ENCODE measurements around the gene ZDHHC8.
A peak's percentile ranks its signal among the peaks of the same experiment; 100 is the strongest.

Gene ZDHHC8

DNA sequence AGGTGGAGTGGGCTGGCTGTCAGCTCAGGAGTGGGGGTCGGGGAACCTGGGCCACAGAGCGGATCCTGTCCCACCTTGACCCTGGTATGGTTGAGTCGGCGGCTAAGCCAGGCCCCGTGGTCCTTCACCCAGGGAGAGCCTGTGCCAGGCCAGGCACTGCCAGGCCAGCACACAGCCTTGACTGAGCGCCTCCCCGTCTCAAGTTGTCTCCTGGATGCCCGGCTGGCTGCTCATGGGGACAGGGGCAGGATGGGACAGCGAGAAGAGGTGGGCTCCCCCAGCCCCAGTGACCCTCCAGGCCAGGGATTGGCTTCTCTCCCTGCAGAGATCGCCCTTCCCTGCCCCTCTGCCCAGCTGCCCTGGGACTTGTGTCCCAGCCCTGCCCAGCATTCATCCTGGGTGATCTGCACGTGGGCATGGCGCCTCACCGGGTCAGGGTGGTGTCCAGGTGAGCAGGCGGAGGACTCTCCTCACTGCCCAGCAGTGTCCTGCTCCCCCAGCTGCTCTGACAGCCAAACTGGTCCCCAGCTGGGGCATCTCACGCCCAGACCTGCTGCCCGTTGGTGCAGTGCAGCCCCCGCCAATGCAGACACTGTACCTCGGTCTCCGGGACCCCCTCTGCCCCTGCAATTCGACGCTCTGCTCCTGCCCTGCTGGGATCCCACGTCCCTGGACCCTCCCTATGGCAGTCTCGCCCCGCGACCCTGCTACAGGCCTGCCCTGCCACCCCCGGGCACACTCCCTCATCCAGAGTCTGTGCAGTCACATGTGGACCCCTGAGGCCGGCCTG lies 48.0 kb downstream of the ZDHHC8 start:
- Histone ChIP-seq H2BK15ac (ENCODE audit: low read depth, poor library complexity, severe bottlenecking) (peak overlapping the region; percentile 33), H3K4me2 (ENCODE audit: low read length, poor library complexity, severe bottlenecking) (no peak overlapping the region), H3K27me3 (ENCODE audit: control insufficient read depth in 1 of 2, insufficient read depth in 1 of 2, low read length in 2 of 2) (peaks cover 25 to 40% of the 10 kb centered on the region in 2 experiments), H3K79me1 (replicated peaks; ENCODE audit: low read length, poor library complexity, severe bottlenecking) (no peaks in the 10 kb centered on the region), H3K9me3 (ENCODE audit: control insufficient read depth, low read length) (no peaks in the 10 kb centered on the region), H2BK120ac (ENCODE audit: low read depth, low read length) (no peak overlapping the region), H3K4me3 (ENCODE audit: insufficient read depth in 1 of 2, low read depth in 1 of 2, low read length in 2 of 2) (no peak overlapping the region), H3K23ac (ENCODE audit: low read length in 2 of 2) (no peak overlapping the region), H3K18ac (ENCODE audit: low read depth in 1 of 2, low read length in 2 of 2) (no peak overlapping the region), H2BK12ac (ENCODE audit: low read length in 2 of 2) (no peak overlapping the region), H3K4ac (ENCODE audit: low read depth in 1 of 2, low read length in 2 of 2) (no peak overlapping the region), H3K9ac (ENCODE audit: low read length) (no peak overlapping the region), H2AK5ac (ENCODE audit: low read length, severe bottlenecking) (no peak overlapping the region), H3K4me1 (ENCODE audit: control insufficient read depth, insufficient read depth, low read depth, low read length) (peaks cover 3% of the 10 kb centered on the region), H2AFZ (ENCODE audit: low read depth, low read length) (no peak overlapping the region), H3K14ac (ENCODE audit: low read length in 2 of 2) (no peak overlapping the region), H2BK5ac (ENCODE audit: low read depth, low read length, poor library complexity, severe bottlenecking) (no peak overlapping the region), H4K8ac (ENCODE audit: low read length) (no peak overlapping the region), H3K27ac (ENCODE audit: low read length, poor library complexity, severe bottlenecking) (no peak overlapping the region), H4K91ac (ENCODE audit: low read length) (peak overlapping the region; percentile 55), H3K36me3 (ENCODE audit: control insufficient read depth in 1 of 2, insufficient read depth in 2 of 2, low read depth in 1 of 2, low read length in 2 of 2) (no peaks in the 10 kb centered on the region)
- DNase-seq: no peak
- 90% methylated on average over 27 of the region's 27 CpGs for WGBS

DNA sequence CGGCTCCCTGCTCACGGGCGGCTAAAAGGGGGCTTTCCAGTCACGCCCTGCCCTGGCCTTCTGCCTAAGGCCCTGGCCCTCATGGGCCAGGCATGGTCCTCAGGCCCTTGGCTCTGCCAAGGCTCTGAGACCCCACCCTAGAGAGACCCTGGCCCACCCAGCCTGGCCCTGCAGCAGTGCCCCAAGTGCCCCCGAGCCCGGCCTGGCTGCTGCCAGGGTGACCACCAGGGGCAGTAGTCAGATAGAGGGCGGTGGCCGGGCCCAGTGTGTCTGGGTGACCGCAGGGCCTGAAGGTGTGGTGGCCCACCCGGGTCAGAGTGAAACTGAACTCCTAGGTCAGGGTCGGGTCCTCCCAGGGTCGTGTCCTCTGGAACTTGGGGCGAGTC lies 48.6 kb downstream of the ZDHHC8 start:
- no peak overlapping the region for H3K4me2 ChIP-seq (ENCODE audit: low read length, poor library complexity, severe bottlenecking)
- no peak overlapping the region for H2BK5ac ChIP-seq (ENCODE audit: low read depth, low read length, poor library complexity, severe bottlenecking)
- H2BK120ac ChIP-seq (ENCODE audit: low read depth, low read length): no peak overlapping the region
- no peak overlapping the region for H3K14ac ChIP-seq (ENCODE audit: low read length in 2 of 2)
- H3K4ac ChIP-seq (ENCODE audit: low read depth in 1 of 2, low read length in 2 of 2): no peak overlapping the region
- no peak overlapping the region for H3K4me3 ChIP-seq (ENCODE audit: insufficient read depth in 1 of 2, low read depth in 1 of 2, low read length in 2 of 2)
- H3K27me3 ChIP-seq (ENCODE audit: control insufficient read depth in 1 of 2, insufficient read depth in 1 of 2, low read length in 2 of 2): peaks cover 24 to 34% of the 10 kb centered on the region in 2 experiments
- H3K9ac ChIP-seq (ENCODE audit: low read length): no peak overlapping the region
- no peaks in the 10 kb centered on the region for H3K9me3 ChIP-seq (ENCODE audit: control insufficient read depth, low read length)
- H2BK15ac ChIP-seq (ENCODE audit: low read depth, poor library complexity, severe bottlenecking): peak overlapping the region; percentile 33
- peak overlapping the region; percentile 55 for H4K91ac ChIP-seq (ENCODE audit: low read length)
- no peak overlapping the region for H3K23ac ChIP-seq (ENCODE audit: low read length in 2 of 2)
- DNase-seq: no peak
- no peak overlapping the region for H2AFZ ChIP-seq (ENCODE audit: low read depth, low read length)
- WGBS: 84% methylated on average over 13 of the region's 13 CpGs
- H3K4me1 ChIP-seq (ENCODE audit: control insufficient read depth, insufficient read depth, low read depth, low read length): peaks cover 3% of the 10 kb centered on the region
- H3K18ac ChIP-seq (ENCODE audit: low read depth in 1 of 2, low read length in 2 of 2): no peak overlapping the region
- no peak overlapping the region for H2BK12ac ChIP-seq (ENCODE audit: low read length in 2 of 2)
- no peaks in the 10 kb centered on the region for H3K79me1 ChIP-seq (replicated peaks; ENCODE audit: low read length, poor library complexity, severe bottlenecking)
- H3K27ac ChIP-seq (ENCODE audit: low read length, poor library complexity, severe bottlenecking): no peak overlapping the region
- H3K36me3 ChIP-seq (ENCODE audit: control insufficient read depth in 1 of 2, insufficient read depth in 2 of 2, low read depth in 1 of 2, low read length in 2 of 2): no peaks in the 10 kb centered on the region
- H2AK5ac ChIP-seq (ENCODE audit: low read length, severe bottlenecking): no peak overlapping the region
- H4K8ac ChIP-seq (ENCODE audit: low read length): no peak overlapping the region

DNA sequence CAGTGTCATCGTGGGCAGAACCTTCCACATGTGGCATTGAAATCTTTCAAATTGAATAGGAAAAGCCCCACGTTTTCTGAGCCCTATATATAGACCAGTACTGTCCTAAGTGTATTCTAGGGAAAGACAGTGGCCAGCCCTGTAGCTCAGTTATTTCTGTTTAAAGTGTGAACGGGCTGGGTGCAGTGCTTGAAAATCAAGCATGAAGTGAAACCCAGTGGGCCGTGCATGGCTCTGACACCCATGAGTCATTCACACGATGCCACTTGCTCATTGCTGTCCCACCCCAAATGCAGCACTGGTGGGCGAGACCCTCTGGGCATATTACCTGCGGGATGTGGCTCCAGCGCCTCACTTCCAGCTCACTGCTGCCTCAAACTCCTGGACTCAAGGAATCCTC lies 49.0 kb downstream of the ZDHHC8 start:
- Histone ChIP-seq H2BK15ac (ENCODE audit: low read depth, poor library complexity, severe bottlenecking) (no peak overlapping the region), H3K9me3 (ENCODE audit: control insufficient read depth, low read length) (no peaks in the 10 kb centered on the region), H2AFZ (ENCODE audit: low read depth, low read length) (no peak overlapping the region), H3K4me1 (ENCODE audit: control insufficient read depth, insufficient read depth, low read depth, low read length) (peaks cover 3% of the 10 kb centered on the region), H3K27me3 (ENCODE audit: control insufficient read depth in 1 of 2, insufficient read depth in 1 of 2, low read length in 2 of 2) (peaks cover 28 to 34% of the 10 kb centered on the region in 2 experiments), H4K8ac (ENCODE audit: low read length) (no peak overlapping the region), H2BK12ac (ENCODE audit: low read length in 2 of 2) (no peak overlapping the region), H3K23ac (ENCODE audit: low read length in 2 of 2) (no peak overlapping the region), H2BK120ac (ENCODE audit: low read depth, low read length) (no peak overlapping the region), H3K27ac (ENCODE audit: low read length, poor library complexity, severe bottlenecking) (no peak overlapping the region), H3K4me2 (ENCODE audit: low read length, poor library complexity, severe bottlenecking) (no peak overlapping the region), H3K4ac (ENCODE audit: low read depth in 1 of 2, low read length in 2 of 2) (no peak overlapping the region), H4K91ac (ENCODE audit: low read length) (no peak overlapping the region), H3K14ac (ENCODE audit: low read length in 2 of 2) (no peak overlapping the region), H3K18ac (ENCODE audit: low read depth in 1 of 2, low read length in 2 of 2) (no peak overlapping the region), H3K4me3 (ENCODE audit: insufficient read depth in 1 of 2, low read depth in 1 of 2, low read length in 2 of 2) (no peak overlapping the region), H3K9ac (ENCODE audit: low read length) (no peak overlapping the region), H3K36me3 (ENCODE audit: control insufficient read depth in 1 of 2, insufficient read depth in 2 of 2, low read depth in 1 of 2, low read length in 2 of 2) (no peaks in the 10 kb centered on the region), H2AK5ac (ENCODE audit: low read length, severe bottlenecking) (no peak overlapping the region), H2BK5ac (ENCODE audit: low read depth, low read length, poor library complexity, severe bottlenecking) (no peak overlapping the region), H3K79me1 (replicated peaks; ENCODE audit: low read length, poor library complexity, severe bottlenecking) (no peaks in the 10 kb centered on the region)
- no peak for DNase-seq
- 86% methylated on average over 8 of the region's 8 CpGs for WGBS

DNA sequence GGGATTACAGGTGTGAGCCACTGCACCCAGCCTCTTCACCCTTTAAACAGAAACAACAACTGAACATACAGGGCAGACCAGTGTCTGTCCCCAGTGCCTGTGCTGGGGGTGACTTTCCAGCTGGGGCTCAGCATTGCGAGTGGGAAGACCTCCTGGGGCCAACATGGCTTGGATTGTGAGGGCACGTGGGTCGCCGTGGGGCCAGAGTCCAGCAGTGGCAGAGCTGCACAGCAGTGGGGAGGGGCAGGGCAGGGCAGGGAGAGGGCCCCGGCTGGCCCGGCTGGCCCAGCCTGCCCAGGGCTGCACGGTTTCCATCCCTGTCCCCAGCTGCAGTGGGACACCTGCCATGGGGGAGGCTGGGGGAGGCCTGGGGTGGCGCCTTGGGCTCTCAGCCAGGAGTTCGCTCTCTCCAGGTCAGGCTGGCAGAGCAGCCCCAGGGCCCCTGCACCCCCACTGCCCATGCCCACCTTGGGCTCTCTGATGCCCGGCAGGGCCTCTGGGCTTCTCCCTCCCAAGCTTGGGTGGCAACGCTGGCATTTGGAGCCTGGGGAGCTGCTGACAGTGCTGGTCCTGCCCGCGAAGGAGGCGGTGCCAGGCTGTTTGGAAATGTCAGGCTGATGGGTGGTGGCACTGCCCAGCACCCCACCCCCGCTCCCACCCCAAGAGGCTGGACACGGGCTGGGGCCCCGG lies 49.7 kb downstream of the ZDHHC8 start:
- DNase-seq: no peak
- H3K79me1 ChIP-seq (replicated peaks; ENCODE audit: low read length, poor library complexity, severe bottlenecking): no peaks in the 10 kb centered on the region
- no peak overlapping the region for H3K9ac ChIP-seq (ENCODE audit: low read length)
- H2BK12ac ChIP-seq (ENCODE audit: low read length in 2 of 2): no peak overlapping the region
- no peak overlapping the region for H2BK15ac ChIP-seq (ENCODE audit: low read depth, poor library complexity, severe bottlenecking)
- no peak overlapping the region for H2BK5ac ChIP-seq (ENCODE audit: low read depth, low read length, poor library complexity, severe bottlenecking)
- no peak overlapping the region for H3K4ac ChIP-seq (ENCODE audit: low read depth in 1 of 2, low read length in 2 of 2)
- no peaks in the 10 kb centered on the region for H3K36me3 ChIP-seq (ENCODE audit: control insufficient read depth in 1 of 2, insufficient read depth in 2 of 2, low read depth in 1 of 2, low read length in 2 of 2)
- H3K27me3 ChIP-seq (ENCODE audit: control insufficient read depth in 1 of 2, insufficient read depth in 1 of 2, low read length in 2 of 2): peaks cover 33 to 36% of the 10 kb centered on the region in 2 experiments
- H3K14ac ChIP-seq (ENCODE audit: low read length in 2 of 2): no peak overlapping the region
- H3K4me3 ChIP-seq (ENCODE audit: insufficient read depth in 1 of 2, low read depth in 1 of 2, low read length in 2 of 2): no peak overlapping the region
- H3K18ac ChIP-seq (ENCODE audit: low read depth in 1 of 2, low read length in 2 of 2): no peak overlapping the region
- no peak overlapping the region for H2AK5ac ChIP-seq (ENCODE audit: low read length, severe bottlenecking)
- H4K8ac ChIP-seq (ENCODE audit: low read length): no peak overlapping the region
- no peak overlapping the region for H4K91ac ChIP-seq (ENCODE audit: low read length)
- H2BK120ac ChIP-seq (ENCODE audit: low read depth, low read length): no peak overlapping the region
- H3K9me3 ChIP-seq (ENCODE audit: control insufficient read depth, low read length): no peaks in the 10 kb centered on the region
- H3K4me1 ChIP-seq (ENCODE audit: control insufficient read depth, insufficient read depth, low read depth, low read length): peaks cover 3% of the 10 kb centered on the region
- 79% methylated on average over 17 of the region's 17 CpGs for WGBS
- no peak overlapping the region for H2AFZ ChIP-seq (ENCODE audit: low read depth, low read length)
- H3K27ac ChIP-seq (ENCODE audit: low read length, poor library complexity, severe bottlenecking): no peak overlapping the region
- H3K23ac ChIP-seq (ENCODE audit: low read length in 2 of 2): no peak overlapping the region
- H3K4me2 ChIP-seq (ENCODE audit: low read length, poor library complexity, severe bottlenecking): no peak overlapping the region
